ENCODE data around the gene GPR31.

Gene GPR31

GRCh38 chr6:167134448-167135328, 23.1 kb downstream of the GPR31 start:
- no peak overlapping the region for H3K9ac ChIP-seq (ENCODE audit: low read length)
- no peaks in the 10 kb centered on the region for H3K27me3 ChIP-seq (ENCODE audit: control insufficient read depth in 1 of 2, insufficient read depth in 2 of 2, low read length in 2 of 2)
- H3K27ac ChIP-seq (ENCODE audit: low read depth, low read length) = no peak overlapping the region
- H3K9me3 ChIP-seq (ENCODE audit: low read length) = no peaks in the 10 kb centered on the region
- no peak overlapping the region for H3K4me3 ChIP-seq (ENCODE audit: low read depth in 1 of 2, low read length in 2 of 2)
- no peaks in the 10 kb centered on the region for H3K36me3 ChIP-seq (ENCODE audit: insufficient read depth, low read length)
- no peaks in the 10 kb centered on the region for H3K4me1 ChIP-seq (ENCODE audit: insufficient read depth, low read length)

GRCh38 chr6:167130712-167131684, 26.8 kb downstream of the GPR31 start:
- no peak overlapping the region for H3K9ac ChIP-seq (ENCODE audit: low read length)
- H3K36me3 ChIP-seq (ENCODE audit: insufficient read depth, low read length) = no peaks in the 10 kb centered on the region
- H3K27me3 ChIP-seq (ENCODE audit: control insufficient read depth in 1 of 2, insufficient read depth in 2 of 2, low read length in 2 of 2) = no peaks in the 10 kb centered on the region
- H3K4me1 ChIP-seq (ENCODE audit: insufficient read depth, low read length) = no peaks in the 10 kb centered on the region
- peak overlapping the region; percentile 45 for H3K27ac ChIP-seq (ENCODE audit: low read depth, low read length)
- no peaks in the 10 kb centered on the region for H3K9me3 ChIP-seq (ENCODE audit: low read length)
- no peak overlapping the region for H3K4me3 ChIP-seq (ENCODE audit: low read depth in 1 of 2, low read length in 2 of 2)

- H3K4me3 ChIP-seq (ENCODE audit: low read depth in 1 of 2, low read length in 2 of 2) = no peak overlapping the region
- peak overlapping the region; percentile 42 for H3K27ac ChIP-seq (ENCODE audit: low read depth, low read length)
- no peaks in the 10 kb centered on the region for H3K4me1 ChIP-seq (ENCODE audit: insufficient read depth, low read length)
- no peak overlapping the region for H3K9ac ChIP-seq (ENCODE audit: low read length)
- no peaks in the 10 kb centered on the region for H3K9me3 ChIP-seq (ENCODE audit: low read length)
- H3K36me3 ChIP-seq (ENCODE audit: insufficient read depth, low read length) = no peaks in the 10 kb centered on the region
- H3K27me3 ChIP-seq (ENCODE audit: control insufficient read depth in 1 of 2, insufficient read depth in 2 of 2, low read length in 2 of 2) = no peaks in the 10 kb centered on the region
Observed at GRCh38 chr6:167130008-167130677, 27.6 kb downstream of the GPR31 start.

- H3K27ac ChIP-seq (ENCODE audit: low read depth, low read length) = no peak overlapping the region
- H3K9ac ChIP-seq (ENCODE audit: low read length) = no peak overlapping the region
- no peak overlapping the region for H3K4me3 ChIP-seq (ENCODE audit: low read depth in 1 of 2, low read length in 2 of 2)
- H3K27me3 ChIP-seq (ENCODE audit: control insufficient read depth in 1 of 2, insufficient read depth in 2 of 2, low read length in 2 of 2) = no peaks in the 10 kb centered on the region
- no peaks in the 10 kb centered on the region for H3K36me3 ChIP-seq (ENCODE audit: insufficient read depth, low read length)
- H3K4me1 ChIP-seq (ENCODE audit: insufficient read depth, low read length) = no peaks in the 10 kb centered on the region
- no peaks in the 10 kb centered on the region for H3K9me3 ChIP-seq (ENCODE audit: low read length)
Observed at GRCh38 chr6:167129562-167129961, 28.2 kb downstream of the GPR31 start.

- Histone ChIP-seq H3K9me3 (ENCODE audit: low read length) (no peaks in the 10 kb centered on the region), H3K4me1 (ENCODE audit: insufficient read depth, low read length) (no peaks in the 10 kb centered on the region), H3K9ac (ENCODE audit: low read length) (no peak overlapping the region), H3K27me3 (ENCODE audit: control insufficient read depth in 1 of 2, insufficient read depth in 2 of 2, low read length in 2 of 2) (no peaks in the 10 kb centered on the region), H3K4me3 (ENCODE audit: low read depth in 1 of 2, low read length in 2 of 2) (no peak overlapping the region), H3K27ac (ENCODE audit: low read depth, low read length) (no peak overlapping the region), H3K36me3 (ENCODE audit: insufficient read depth, low read length) (no peaks in the 10 kb centered on the region)
Observed at GRCh38 chr6:167129159-167129558, 28.6 kb downstream of the GPR31 start.

- H3K27me3 ChIP-seq (ENCODE audit: control insufficient read depth in 1 of 2, insufficient read depth in 2 of 2, low read length in 2 of 2) = no peaks in the 10 kb centered on the region
- no peaks in the 10 kb centered on the region for H3K4me1 ChIP-seq (ENCODE audit: insufficient read depth, low read length)
- H3K4me3 ChIP-seq (ENCODE audit: low read depth in 1 of 2, low read length in 2 of 2) = no peak overlapping the region
- no peak overlapping the region for H3K9ac ChIP-seq (ENCODE audit: low read length)
- no peaks in the 10 kb centered on the region for H3K9me3 ChIP-seq (ENCODE audit: low read length)
- no peak overlapping the region for H3K27ac ChIP-seq (ENCODE audit: low read depth, low read length)
- no peaks in the 10 kb centered on the region for H3K36me3 ChIP-seq (ENCODE audit: insufficient read depth, low read length)
Observed at GRCh38 chr6:167127785-167128531, 29.8 kb downstream of the GPR31 start.

- no peak overlapping the region for H3K27ac ChIP-seq (ENCODE audit: low read depth, low read length)
- no peak overlapping the region for H3K4me3 ChIP-seq (ENCODE audit: low read depth in 1 of 2, low read length in 2 of 2)
- no peaks in the 10 kb centered on the region for H3K36me3 ChIP-seq (ENCODE audit: insufficient read depth, low read length)
- no peaks in the 10 kb centered on the region for H3K27me3 ChIP-seq (ENCODE audit: control insufficient read depth in 1 of 2, insufficient read depth in 2 of 2, low read length in 2 of 2)
- H3K4me1 ChIP-seq (ENCODE audit: insufficient read depth, low read length) = no peaks in the 10 kb centered on the region
- H3K9me3 ChIP-seq (ENCODE audit: low read length) = no peaks in the 10 kb centered on the region
- no peak overlapping the region for H3K9ac ChIP-seq (ENCODE audit: low read length)
Observed at GRCh38 chr6:167125855-167126349, 31.9 kb downstream of the GPR31 start.

- H3K9ac ChIP-seq (ENCODE audit: low read length) = no peak overlapping the region
- H3K36me3 ChIP-seq (ENCODE audit: insufficient read depth, low read length) = no peaks in the 10 kb centered on the region
- no peaks in the 10 kb centered on the region for H3K9me3 ChIP-seq (ENCODE audit: low read length)
- H3K4me1 ChIP-seq (ENCODE audit: insufficient read depth, low read length) = no peaks in the 10 kb centered on the region
- H3K4me3 ChIP-seq (ENCODE audit: low read depth in 1 of 2, low read length in 2 of 2) = no peak overlapping the region
- H3K27me3 ChIP-seq (ENCODE audit: control insufficient read depth in 1 of 2, insufficient read depth in 2 of 2, low read length in 2 of 2) = no peaks in the 10 kb centered on the region
- no peak overlapping the region for H3K27ac ChIP-seq (ENCODE audit: low read depth, low read length)
Observed at GRCh38 chr6:167125410-167125809, 32.4 kb downstream of the GPR31 start.

GRCh38 chr6:167124753-167125152, 33.0 kb downstream of the GPR31 start:
- H3K9ac ChIP-seq (ENCODE audit: low read length) = no peak overlapping the region
- no peak overlapping the region for H3K4me3 ChIP-seq (ENCODE audit: low read depth in 1 of 2, low read length in 2 of 2)
- H3K27ac ChIP-seq (ENCODE audit: low read depth, low read length) = no peak overlapping the region
- H3K9me3 ChIP-seq (ENCODE audit: low read length) = no peaks in the 10 kb centered on the region
- H3K36me3 ChIP-seq (ENCODE audit: insufficient read depth, low read length) = no peaks in the 10 kb centered on the region
- H3K4me1 ChIP-seq (ENCODE audit: insufficient read depth, low read length) = no peaks in the 10 kb centered on the region
- H3K27me3 ChIP-seq (ENCODE audit: control insufficient read depth in 1 of 2, insufficient read depth in 2 of 2, low read length in 2 of 2) = no peaks in the 10 kb centered on the region

GRCh38 chr6:167122827-167123657, 34.7 kb downstream of the GPR31 start, which contains the start of gene CCR6:
Gene CCR6, plus strand, starts transcription at chr6:167123096. Its CDS starts 13,039 bp downstream, at chr6:167136135.
- no peak within 1 kb of the TSS for H3K4me3 ChIP-seq (ENCODE audit: low read depth in 1 of 2, low read length in 2 of 2)
- H3K9ac ChIP-seq (ENCODE audit: low read length) = no peak within 1 kb of the TSS

More at GRCh38 chr6:167122827-167123657, 34.7 kb downstream of the GPR31 start, which contains the start of gene CCR6:
- Histone ChIP-seq H3K4me1 (ENCODE audit: insufficient read depth, low read length) (no peaks in the 10 kb centered on the region), H3K36me3 (ENCODE audit: insufficient read depth, low read length) (no peaks in the 10 kb centered on the region), H3K27ac (ENCODE audit: low read depth, low read length) (no peak within 1 kb of the TSS), H3K27me3 (ENCODE audit: control insufficient read depth in 1 of 2, insufficient read depth in 2 of 2, low read length in 2 of 2) (no peaks in the 10 kb centered on the region), H3K9me3 (ENCODE audit: low read length) (no peaks in the 10 kb centered on the region)
